H1 (cell line): ENCODE measurements around the gene FAM222B. TPM values are rescaled to one million over a fixed set of nuclear protein-coding genes. Genes with fewer than 3 reads are reported as not detected.

Source experiments
- CTCF ChIA-PET: fragments of 300-600 bp; sonication (Branson Sonifier 250); formaldehyde crosslinking; loops from one replicate; lab custom pipeline; 2021; ENCODE audit not compliant: partially characterized antibody; lab: Charles Lee
- POLR2A ChIA-PET: fragments of 300-600 bp; sonication (Branson Sonifier 250); formaldehyde crosslinking; loops from one replicate; lab custom pipeline; 2021; ENCODE audit warnings: inconsistent platforms; ENCODE audit not compliant: partially characterized antibody; lab: Charles Lee
- DNase-seq, 2 experiments: peaks; one replicate each; pipeline versions ENCODE4 v3.0.0 to v3.0.0-alpha.2; 2010 to 2022; ENCODE audit warnings: low spot score in 2 of 2, low read depth in 1 of 2, mixed read lengths in 1 of 2
- FAIRE-seq: peaks from 2 replicates; lab custom pipeline; 2011; peaks lifted over from hg19 to GRCh38; lab: Jason Lieb, UNC
- H2AFZ ChIP-seq: 2 replicates; pipeline ENCODE4 v1.8.1; 2012; ENCODE audit warnings: low read length, inconsistent platforms
- H2AK5ac ChIP-seq: 2 replicates; pipeline ENCODE4 v1.6.1; 2013; ENCODE audit warnings: low read depth, low read length
- H2BK120ac ChIP-seq: replicated peaks from 2 replicates; pipeline ENCODE3; 2013; ENCODE audit warnings: low read depth, low read length, inconsistent platforms
- H2BK12ac ChIP-seq: 2 replicates; pipeline ENCODE4 v1.6.1; 2013; ENCODE audit warnings: low read depth, low read length
- H2BK15ac ChIP-seq: 2 replicates; pipeline ENCODE4 v1.6.1; 2013; ENCODE audit warnings: low read length
- H2BK20ac ChIP-seq: 2 replicates; pipeline ENCODE4 v1.6.1; 2013; ENCODE audit warnings: low read length
- H2BK5ac ChIP-seq: 2 replicates; pipeline ENCODE4 v1.6.1; 2013; ENCODE audit warnings: low read depth, low read length
- H3K14ac ChIP-seq: 2 replicates; pipeline ENCODE4 v1.6.1; 2013; ENCODE audit warnings: inconsistent platforms; ENCODE audit not compliant: insufficient read length
- H3K18ac ChIP-seq: 2 replicates; pipeline ENCODE4 v1.6.1; 2013; ENCODE audit warnings: low read length; ENCODE audit errors: extremely low read depth
- H3K23ac ChIP-seq: 2 replicates; pipeline ENCODE4 v1.6.1; 2013; ENCODE audit warnings: inconsistent platforms; ENCODE audit not compliant: insufficient read length
- H3K23me2 ChIP-seq: 2 replicates; pipeline ENCODE4 v1.6.1; 2013; ENCODE audit warnings: low read depth, low read length
- H3K27ac ChIP-seq: 2 replicates; pipeline ENCODE4 v1.6.1; 2011; ENCODE audit warnings: low read depth, low read length, inconsistent platforms
- H3K27me3 ChIP-seq, 4 experiments: replicated peaks in 1 of 4; 1 replicate in 1 of 4; 2 replicates in 3 of 4; pipeline versions ENCODE4 v1.6.1 to v1.8.1; 2011 to 2013; ENCODE audit warnings: low read length in 3 of 4, mild to moderate bottlenecking in 3 of 4, inconsistent platforms in 2 of 4, mixed read lengths in 2 of 4, moderate library complexity in 1 of 4; ENCODE audit not compliant: control insufficient read depth in 3 of 4, insufficient read depth in 3 of 4; ENCODE audit errors: extremely low read depth in 1 of 4
- H3K36me3 ChIP-seq, 4 experiments: 2 replicates each; pipeline versions ENCODE4 v1.6.1 to v1.8.1; 2011 to 2013; ENCODE audit warnings: mild to moderate bottlenecking in 4 of 4, low read length in 3 of 4, moderate library complexity in 2 of 4, control low read depth in 1 of 4, inconsistent platforms in 1 of 4; ENCODE audit not compliant: insufficient read depth in 4 of 4, control insufficient read depth in 2 of 4
- H3K4ac ChIP-seq: replicated peaks from 2 replicates; pipeline ENCODE3; 2013; ENCODE audit warnings: low read length, low read depth, mixed read lengths, inconsistent platforms; ENCODE audit not compliant: insufficient read length
- H3K4me1 ChIP-seq, 4 experiments: replicated peaks in 1 of 4; 1 replicate in 1 of 4; 2 replicates in 3 of 4; pipeline versions ENCODE4 v1.6.1 to v1.8.1; 2011 to 2013; ENCODE audit warnings: low read length in 3 of 4, inconsistent platforms in 2 of 4, mixed read lengths in 1 of 4; ENCODE audit not compliant: insufficient read depth in 4 of 4, control insufficient read depth in 3 of 4
- H3K4me2 ChIP-seq, 2 experiments: 2 replicates each; pipeline versions ENCODE4 v1.6.1 to v1.8.1; 2011 to 2013; ENCODE audit warnings: low read depth in 2 of 2, low read length in 2 of 2, control low read depth in 1 of 2, inconsistent platforms in 1 of 2, mild to moderate bottlenecking in 1 of 2; ENCODE audit not compliant: insufficient read depth in 1 of 2
- H3K4me3 ChIP-seq, 4 experiments: fragments of 200-600, 300-600 bp in 1 of 4; sonication (generic), shearing (Covaris generic), sonication (Bioruptor Twin) in 1 of 4; 2 replicates each; pipeline versions ENCODE4 v1.5.1 to v1.8.1; 2011 to 2016; ENCODE audit warnings: low read length in 4 of 4, low read depth in 3 of 4, control low read depth in 2 of 4, inconsistent platforms in 2 of 4, mild to moderate bottlenecking in 2 of 4, mixed read lengths in 1 of 4, moderate library complexity in 1 of 4; ENCODE audit not compliant: insufficient read depth in 2 of 4; ENCODE audit errors: extremely low read depth in 1 of 4
- H3K56ac ChIP-seq: replicated peaks from 2 replicates; pipeline ENCODE3; 2013; ENCODE audit warnings: low read depth, mild to moderate bottlenecking, mixed read lengths, low read length, inconsistent platforms; ENCODE audit not compliant: insufficient read length
- H3K79me1 ChIP-seq: 2 replicates; pipeline ENCODE4 v1.6.1; 2013; ENCODE audit warnings: low read depth, low read length, control low read depth
- H3K79me2 ChIP-seq, 2 experiments: 2 replicates each; pipeline versions ENCODE4 v1.6.1 to v1.8.1; 2012 to 2013; ENCODE audit warnings: low read length in 2 of 2, mild to moderate bottlenecking in 2 of 2, inconsistent platforms in 1 of 2; ENCODE audit not compliant: insufficient read depth in 2 of 2, control insufficient read depth in 1 of 2
- H3K9ac ChIP-seq, 4 experiments: replicated peaks in 1 of 4; 1 replicate in 1 of 4; 2 replicates in 3 of 4; pipeline versions ENCODE4 v1.6.1 to v1.8.1; 2011 to 2013; ENCODE audit warnings: low read depth in 3 of 4, low read length in 3 of 4, control low read depth in 2 of 4, mild to moderate bottlenecking in 2 of 4, moderate library complexity in 2 of 4, inconsistent platforms in 1 of 4; ENCODE audit errors: extremely low read depth in 1 of 4
- H3K9me3 ChIP-seq, 2 experiments: 2 replicates each; pipeline versions ENCODE4 v1.6.1 to v1.8.1; 2012 to 2013; ENCODE audit warnings: mild to moderate bottlenecking in 2 of 2, moderate library complexity in 2 of 2, control low read depth in 1 of 2, inconsistent platforms in 1 of 2, low read depth in 1 of 2, low read length in 1 of 2, mixed read lengths in 1 of 2; ENCODE audit not compliant: insufficient read depth in 2 of 2
- H4K20me1 ChIP-seq, 2 experiments: replicated peaks in 1 of 2; 2 replicates each; pipeline versions ENCODE3 to v1.8.1; 2011 to 2013; ENCODE audit warnings: inconsistent platforms in 2 of 2, low read length in 2 of 2, mild to moderate bottlenecking in 1 of 2; ENCODE audit not compliant: insufficient read depth in 2 of 2, control insufficient read depth in 1 of 2
- H4K5ac ChIP-seq: 2 replicates; pipeline ENCODE4 v1.6.1; 2013; ENCODE audit warnings: low read length, low read depth, mixed read lengths, inconsistent platforms; ENCODE audit not compliant: insufficient read length
- H4K8ac ChIP-seq: 2 replicates; pipeline ENCODE4 v1.8.0; 2013; ENCODE audit warnings: mild to moderate bottlenecking, moderate library complexity, low read length, inconsistent platforms; ENCODE audit not compliant: insufficient read depth; ENCODE audit errors: extremely low read depth
- H4K91ac ChIP-seq: replicated peaks from 2 replicates; pipeline ENCODE3; 2013; ENCODE audit warnings: low read length, mixed read lengths, inconsistent platforms; ENCODE audit not compliant: insufficient read length
- BRCA1 ChIP-seq: IDR thresholded peaks from 2 replicates; pipeline ENCODE4 v1.6.1; 2012; ENCODE audit warnings: low read depth, low read length, improper control_type of control experiment
- CHD2 ChIP-seq: IDR thresholded peaks from 2 replicates; pipeline ENCODE4 v1.6.1; 2012; ENCODE audit warnings: low read length, improper control_type of control experiment
- EP300 ChIP-seq, 2 experiments: IDR thresholded peaks; 1 replicate in 1 of 2; 2 replicates in 1 of 2; pipeline ENCODE4 v1.6.1; 2011 to 2012; ENCODE audit warnings: low read depth in 2 of 2, low read length in 2 of 2, mild to moderate bottlenecking in 2 of 2, borderline replicate concordance in 1 of 2, inconsistent platforms in 1 of 2, moderate library complexity in 1 of 2
- TAF1 ChIP-seq: IDR thresholded peaks from 2 replicates; pipeline ENCODE4 v1.6.1; 2011; ENCODE audit warnings: mild to moderate bottlenecking, low read depth, low read length
- WGBS, 2 experiments: shearing (Covaris generic) in 1 of 2; methylation state at CpG; one replicate each; pipeline versions ENCODE4 v1.1.6 to v1.1.7; 2013 to 2015; ENCODE audit warnings: low lambda C conversion rate in 2 of 2, mixed read lengths in 2 of 2, inconsistent platforms in 1 of 2, low coverage in 1 of 2, missing lambda C conversion rate in 1 of 2; ENCODE audit not compliant: insufficient replicate concordance in 2 of 2, insufficient coverage in 1 of 2, insufficient read length in 1 of 2; ENCODE audit errors: extremely low coverage in 1 of 2, missing lambda C conversion rate in 1 of 2; 5-methylcytosine and 5-hydroxymethylcytosine counted together
- polyA plus RNA-seq, 7 experiments: library from polyadenylated mRNA; depleted of rRNA in 3 of 7; stranded (reverse) in 5 of 7; unstranded in 2 of 7; fragments of >200 nt in 5 of 7; fragments of 200-250 nt in 2 of 7; gene quantifications; 1 replicate in 5 of 7; 2 replicates in 1 of 7; 4 replicates in 1 of 7; pipeline versions ENCODE4 v1.2.1 to v1.2.3, GENCODE V29; 2011 to 2013; ENCODE audit warnings: missing spikeins in 2 of 7, mixed read lengths in 2 of 7
- total RNA-seq: library from RNA; stranded (reverse); fragmentation: NEBNext Ultra II Directional; extraction: Animal tissue kit (Norgen Biotek cat#: 25700); gene quantifications from 2 replicates; pipeline ENCODE4 v1.2.1, GENCODE V29; 2021
- TF ChIP-seq, protein P1 (sequence below): IDR thresholded peaks from 2 replicates; pipeline ENCODE4 v1.6.1; 2011; ENCODE audit warnings: low read depth, mild to moderate bottlenecking, low read length; ENCODE audit not compliant: insufficient read depth

FAM222B gene
- total and polyA plus RNA-seq, 2 of the 8 experiments (the other 6 are each of a cell fraction or from before 2014, with no cell fraction given): 42.1 to 81.7 TPM

GRCh38 chr17:28839221-28839620, 3.4 kb downstream of the FAM222B start:
- no peak overlapping the region for H2BK5ac ChIP-seq
- no peak overlapping the region for H3K4me3 ChIP-seq
- H3K27me3 ChIP-seq: no peaks in the 10 kb centered on the region
- no peak overlapping the region for H2BK12ac ChIP-seq
- H2BK120ac ChIP-seq: no peak overlapping the region
- no peak overlapping the region for H3K9ac ChIP-seq
- H3K56ac ChIP-seq: no peak overlapping the region
- no peaks in the 10 kb centered on the region for H4K20me1 ChIP-seq
- peaks cover 11 to 76% of the 10 kb centered on the region in 2 experiments for H3K79me2 ChIP-seq
- no peak overlapping the region for H3K18ac ChIP-seq
- no peak overlapping the region for H4K91ac ChIP-seq
- H2AFZ ChIP-seq: no peak overlapping the region
- no peak overlapping the region for H3K14ac ChIP-seq
- no peak overlapping the region for H3K4ac ChIP-seq
- H4K5ac ChIP-seq: no peak overlapping the region
- H4K8ac ChIP-seq: no peak overlapping the region
- peaks cover 7% of the 10 kb centered on the region; the same call in 1 of the 2 replicates for H3K23me2 ChIP-seq
- CTCF ChIA-PET: interaction anchor here (0.5 to 1.5 kb wide), 5 partner anchors 9 to 1969 kb away, joined by 3 to 5 read pairs (median 4); no protein-coding TSS in a partner anchor
- no peaks in the 10 kb centered on the region for H3K9me3 ChIP-seq
- WGBS, 2 experiments: 98% methylated on average over 2 of the region's 2 CpGs; no CpG with 5 or more reads in 1 of the 2 experiments
- FAIRE-seq (no peak), DNase-seq (no peak)
- H3K79me1 ChIP-seq: peaks cover 2% of the 10 kb centered on the region
- no peak overlapping the region for H3K27ac ChIP-seq
- peaks cover 0 to 1% (median 0%) of the 10 kb centered on the region in 4 experiments; a peak in 1 of 7 replicates for H3K4me1 ChIP-seq
- H3K4me2 ChIP-seq: no peak overlapping the region
- H2BK20ac ChIP-seq: no peak overlapping the region
- no peak overlapping the region for H2AK5ac ChIP-seq
- POLR2A ChIA-PET: interaction anchor here (1.4 to 1.5 kb wide), 3 partner anchors 38 to 118 kb away, joined by 3 to 4 read pairs (median 3); no protein-coding TSS in a partner anchor
- no peak overlapping the region for H3K23ac ChIP-seq
- H3K36me3 ChIP-seq: peaks cover 0 to 4% (median 0%) of the 10 kb centered on the region in 4 experiments; a peak in 1 of 8 replicates
- H2BK15ac ChIP-seq: no peak overlapping the region
- TF ChIP-seq TAF1: no peak
- TF ChIP-seq, protein P1, sequence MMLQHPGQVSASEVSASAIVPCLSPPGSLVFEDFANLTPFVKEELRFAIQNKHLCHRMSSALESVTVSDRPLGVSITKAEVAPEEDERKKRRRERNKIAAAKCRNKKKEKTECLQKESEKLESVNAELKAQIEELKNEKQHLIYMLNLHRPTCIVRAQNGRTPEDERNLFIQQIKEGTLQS: no peak
- TF ChIP-seq BRCA1: no peak
- no peak for TF ChIP-seq CHD2
- TF ChIP-seq EP300 (IDR thresholded peaks at IDR 0.05; ENCODE audit: borderline replicate concordance in 1 of 2, low read depth in 2 of 2, low read length in 2 of 2): no peak
